NCI-H146 (cell line): ENCODE results near the gene TRMT44.
"Not testable (repeated sequence)": the region's sequence is repeated elsewhere in the genome, so short reads cannot be mapped to it uniquely, and the experiment has no call there.

ENCODE experiments used
- DNase-seq: peaks from one replicate; lab custom pipeline; 2025; lab: John Stamatoyannopoulos, UW

Gene TRMT44

DNA sequence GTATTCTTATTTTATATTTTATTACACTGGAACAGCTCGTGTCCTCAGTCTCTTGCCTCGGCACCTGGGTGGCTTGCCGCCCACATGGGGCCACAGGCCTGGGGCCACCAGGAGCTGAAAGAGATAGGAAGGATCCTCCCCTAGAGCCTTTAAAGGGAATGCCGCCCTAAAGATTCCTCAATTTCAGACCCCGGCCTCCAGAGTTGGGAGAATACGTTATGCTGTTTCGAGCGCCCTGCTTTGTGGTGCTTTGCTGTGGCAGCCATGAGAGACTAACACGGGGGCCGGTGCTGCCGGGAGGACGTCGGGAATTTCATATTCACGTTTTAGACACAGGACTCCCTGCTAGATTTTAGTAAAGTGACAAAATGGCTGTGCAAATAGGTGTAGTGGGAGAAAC is 33.3 kb upstream of the TRMT44 start:
- DNase-seq: no peak

DNA sequence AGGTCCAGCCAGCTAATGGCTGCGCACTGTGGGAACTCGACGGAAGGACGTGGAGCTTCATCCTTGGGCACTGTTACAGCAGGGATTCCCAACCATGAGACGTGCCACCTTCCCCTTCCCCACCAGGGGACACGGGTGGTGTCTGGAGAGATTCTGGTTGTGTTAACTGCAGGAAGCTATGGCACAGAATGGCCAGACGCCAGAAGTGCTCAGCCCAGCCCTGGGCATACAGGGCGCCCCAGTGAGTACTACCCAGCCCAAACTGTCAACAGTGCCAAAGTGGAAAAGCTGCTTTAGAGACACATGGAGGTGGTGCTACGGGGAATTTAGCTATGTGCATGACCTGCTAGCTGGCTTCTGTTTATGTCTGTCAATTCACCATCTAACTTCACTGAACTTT is 32.8 kb upstream of the TRMT44 start:
- DNase-seq: no peak

DNA sequence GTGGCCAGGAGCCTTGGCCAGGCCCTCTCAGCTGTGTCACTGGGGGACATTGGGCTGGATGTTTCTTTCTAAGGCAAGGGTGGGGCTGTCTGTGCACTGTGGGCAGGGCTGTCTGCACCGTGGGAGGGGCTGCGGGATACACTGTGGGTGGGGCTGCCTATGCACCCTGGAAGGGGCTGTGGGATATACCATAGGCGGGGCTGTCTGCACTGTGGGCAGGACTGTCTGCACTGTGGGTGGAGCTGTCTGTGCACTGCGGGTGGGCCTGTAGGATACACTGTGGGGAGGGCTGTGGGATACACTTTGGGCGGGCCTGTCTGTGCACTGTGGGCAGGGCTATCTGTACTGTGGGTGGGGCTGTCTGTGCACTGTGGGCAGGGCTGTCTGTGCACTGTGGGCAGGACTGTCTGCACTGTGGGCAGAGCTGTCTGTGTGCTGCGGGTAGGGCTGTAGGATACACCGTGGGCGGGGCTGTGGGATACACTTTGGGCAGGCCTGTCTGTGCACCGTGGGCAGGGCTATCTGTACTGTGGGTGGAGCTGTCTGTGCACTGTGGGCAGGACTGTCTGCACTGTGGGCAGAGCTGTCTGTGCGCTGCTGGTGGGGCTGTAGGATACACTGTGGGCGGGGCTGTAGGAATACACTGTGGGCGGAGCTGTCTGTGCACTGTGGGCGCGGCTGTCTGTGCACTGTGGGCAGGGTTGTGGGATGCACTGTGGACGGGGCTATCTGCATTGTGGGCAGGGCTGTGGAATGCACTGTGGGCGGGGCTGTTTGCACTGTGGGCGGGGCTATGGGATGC is 31.1 kb upstream of the TRMT44 start:
- DNase-seq: no peak

DNA sequence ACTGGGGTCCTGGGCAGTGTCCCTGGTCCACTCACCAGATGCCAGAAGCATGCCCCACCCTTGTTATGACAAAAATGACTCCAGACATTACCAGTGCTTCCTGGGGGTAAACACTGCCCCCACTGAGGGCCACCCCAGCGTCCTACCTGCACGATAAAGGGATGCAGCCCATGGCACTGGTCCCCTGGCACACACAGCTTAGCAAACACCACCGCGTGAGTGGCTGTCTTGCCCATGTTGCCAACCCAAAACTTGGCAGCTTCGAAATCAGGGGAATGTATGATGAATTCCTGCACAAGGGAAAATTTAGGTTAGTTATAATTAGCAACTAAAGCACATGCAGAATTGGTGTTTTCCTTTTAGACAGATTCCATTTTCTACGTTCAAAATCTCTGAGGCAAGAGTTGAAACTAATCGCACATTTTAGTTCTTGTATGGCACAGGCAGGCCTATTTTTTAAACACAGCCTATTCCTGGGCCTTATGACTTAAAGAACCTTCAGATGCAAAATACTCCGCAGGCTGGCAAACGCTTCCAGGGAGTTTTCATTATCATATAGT is 30.4 kb upstream of the TRMT44 start:
- DNase-seq: no peak

DNA sequence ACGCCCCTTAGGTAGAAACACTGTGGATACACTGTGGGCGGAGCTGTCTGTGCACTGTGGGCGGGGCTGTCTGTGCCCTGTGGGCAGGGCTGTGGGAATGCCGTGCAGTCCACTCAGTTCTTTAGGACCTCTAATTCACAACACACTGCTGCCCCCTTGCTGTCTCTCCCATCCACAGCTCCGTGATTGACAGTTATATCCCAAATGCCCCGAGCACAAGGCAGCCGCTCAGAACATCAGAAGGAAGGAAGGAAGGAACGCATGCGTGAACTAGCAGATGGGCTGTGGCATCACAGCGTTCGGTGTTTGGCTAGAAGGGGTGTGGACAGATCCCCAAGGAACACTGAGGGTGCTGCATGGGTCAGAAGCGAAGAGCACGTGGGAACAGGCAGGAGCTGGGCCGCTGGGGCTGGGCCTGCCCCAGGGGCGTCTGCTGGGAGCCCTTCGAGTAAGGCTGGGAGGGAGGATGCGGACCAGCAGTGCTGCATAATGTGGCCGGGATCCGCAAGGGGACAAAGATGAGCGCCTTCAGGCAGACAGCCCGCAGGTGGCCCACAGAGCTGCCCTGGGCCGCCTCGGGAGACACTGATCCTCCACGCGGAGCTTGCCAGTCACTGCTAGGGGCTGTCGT is 29.8 kb upstream of the TRMT44 start:
- peak; percentile 52 for DNase-seq

DNA sequence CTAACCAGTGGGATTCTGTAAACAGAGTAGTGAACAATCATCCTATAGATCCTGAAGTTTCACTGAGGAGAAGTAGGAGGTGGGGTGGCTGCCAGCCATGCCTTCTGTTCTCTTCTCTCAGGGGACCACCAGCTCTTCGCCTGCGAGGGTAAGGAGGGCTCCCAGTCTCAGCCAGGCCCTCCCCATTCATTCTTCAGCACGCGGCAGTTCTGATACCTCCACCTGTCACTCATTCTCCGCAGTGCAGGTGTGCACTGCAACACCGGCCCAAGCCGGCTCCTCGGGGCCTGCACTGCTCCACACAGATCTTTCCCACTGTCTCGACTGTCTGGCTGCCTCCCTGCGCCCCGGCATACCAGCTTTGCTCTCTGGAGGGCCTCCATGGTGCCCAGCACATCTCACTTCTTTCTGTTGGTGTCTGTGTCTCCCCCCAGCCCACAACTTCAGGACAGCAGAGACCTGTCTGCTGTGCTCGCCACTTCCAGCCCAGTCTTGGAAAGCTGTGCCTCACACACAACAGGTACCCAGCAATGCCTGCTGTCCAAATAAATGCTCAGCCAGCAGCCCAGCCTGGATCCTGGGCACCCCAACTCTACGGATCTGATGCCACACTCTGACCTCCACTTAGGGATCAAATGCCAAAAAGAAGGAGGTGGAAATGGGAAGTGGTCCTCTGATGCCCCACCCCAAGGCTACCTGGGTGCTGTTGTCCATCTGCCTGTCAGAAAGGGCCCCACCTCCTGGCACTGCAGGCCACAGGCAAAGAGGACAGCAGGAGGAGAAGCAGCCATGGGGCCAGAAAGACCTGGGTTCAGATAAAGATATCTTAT is 29.0 kb upstream of the TRMT44 start:
- DNase-seq: no peak

DNA sequence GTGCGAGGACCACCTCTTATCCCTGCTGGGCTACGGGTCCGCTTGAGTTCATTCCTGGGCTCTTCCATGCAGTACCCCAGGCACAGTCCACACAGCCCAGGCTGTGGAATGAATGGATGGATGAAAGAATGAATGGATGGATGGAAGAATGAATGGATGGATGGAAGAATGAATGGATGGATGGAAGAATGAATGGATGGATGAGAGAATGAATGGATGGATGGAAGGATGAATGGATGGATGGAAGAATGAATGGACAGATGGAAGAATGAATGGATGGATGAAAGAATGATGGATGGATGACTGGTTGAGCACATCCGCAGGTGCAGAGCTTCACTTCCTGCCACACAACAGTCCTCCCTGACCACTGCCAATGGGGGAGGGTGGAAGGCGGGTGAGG is 28.3 kb upstream of the TRMT44 start:
- no peak for DNase-seq

DNA sequence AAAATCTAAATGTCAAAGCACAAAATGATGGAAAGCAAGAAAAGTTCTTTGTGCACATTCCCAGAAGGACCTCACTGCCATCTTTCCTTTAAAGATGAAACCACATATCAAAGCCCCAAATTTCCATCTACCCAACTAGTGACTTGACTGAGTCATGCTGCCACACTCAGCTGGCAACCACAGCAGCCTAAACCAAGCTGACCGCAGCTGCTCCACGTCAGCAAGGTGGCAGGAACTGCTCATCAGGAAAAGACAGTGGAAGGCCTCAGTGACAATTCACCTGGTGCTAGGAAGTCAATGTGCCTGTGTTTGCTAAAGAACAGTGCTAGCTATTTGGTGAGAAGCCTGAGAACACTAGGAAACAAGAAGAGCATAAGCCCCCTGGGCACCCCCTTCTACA is 26.2 kb upstream of the TRMT44 start:
- no peak for DNase-seq

DNA sequence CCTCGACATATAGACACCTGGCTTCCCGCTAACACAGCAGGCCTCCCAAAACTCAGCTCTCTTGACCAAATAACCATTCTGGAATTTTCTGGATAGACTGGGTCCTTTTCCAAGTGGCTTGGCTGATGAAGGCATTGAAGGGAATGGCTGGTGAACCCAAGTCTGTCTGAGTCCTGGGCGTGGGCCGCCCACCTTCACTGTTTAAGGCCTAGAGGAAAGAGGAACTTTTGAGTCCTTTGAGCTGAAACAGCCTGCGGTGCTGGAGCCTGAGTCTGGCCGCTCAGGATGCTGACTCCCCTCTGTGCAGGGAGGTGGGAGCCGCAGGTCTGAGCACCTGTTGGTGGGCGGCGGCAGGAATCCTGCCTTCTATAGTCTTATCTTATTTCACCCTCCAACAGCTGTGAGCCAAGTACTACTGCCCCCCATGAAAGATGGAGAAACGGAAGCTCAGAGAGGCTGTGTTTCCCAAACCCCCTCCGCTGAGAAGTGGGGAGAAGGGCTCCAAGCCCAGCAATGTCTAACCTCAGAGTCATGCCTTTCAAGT is 23.4 kb upstream of the TRMT44 start:
- DNase-seq: no peak

DNA sequence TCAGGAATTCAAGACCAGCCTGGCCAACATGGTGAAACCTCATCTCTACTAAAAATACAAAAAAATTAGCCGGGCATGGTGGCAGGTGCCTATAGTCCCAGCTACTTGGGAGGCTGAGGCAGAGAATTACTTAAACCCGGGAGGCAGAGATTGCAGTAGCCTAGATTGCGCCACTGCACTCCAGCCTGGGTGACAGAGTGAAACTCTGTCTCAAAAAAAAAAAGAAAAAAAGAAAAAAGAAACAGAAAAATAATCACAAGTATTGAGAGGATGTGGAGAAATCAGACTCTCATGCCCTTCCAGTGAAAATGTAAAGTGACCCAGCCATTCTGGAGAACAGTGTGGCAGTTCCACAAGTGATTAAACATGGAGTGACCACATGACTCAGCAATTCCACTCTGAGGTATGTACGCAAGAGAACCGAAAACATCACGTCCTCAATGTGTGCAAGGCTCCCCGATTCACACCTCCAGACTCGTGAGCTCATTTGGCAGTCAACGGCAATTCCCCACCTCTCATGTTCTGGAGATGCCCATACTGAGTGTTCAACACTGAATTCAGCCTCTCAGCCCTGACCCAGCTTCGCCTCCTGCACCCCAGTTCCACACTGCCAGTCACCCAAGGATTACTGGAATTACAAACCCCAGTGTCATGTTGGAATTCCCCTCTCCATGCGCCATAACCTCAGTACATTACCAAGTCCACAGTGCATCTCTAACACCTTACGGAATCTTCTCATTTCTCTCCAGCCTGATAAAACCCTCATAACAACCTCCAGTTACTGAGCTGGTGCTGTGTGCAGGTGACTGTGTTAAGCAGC is 21.1 kb upstream of the TRMT44 start:
- no peak for DNase-seq

DNA sequence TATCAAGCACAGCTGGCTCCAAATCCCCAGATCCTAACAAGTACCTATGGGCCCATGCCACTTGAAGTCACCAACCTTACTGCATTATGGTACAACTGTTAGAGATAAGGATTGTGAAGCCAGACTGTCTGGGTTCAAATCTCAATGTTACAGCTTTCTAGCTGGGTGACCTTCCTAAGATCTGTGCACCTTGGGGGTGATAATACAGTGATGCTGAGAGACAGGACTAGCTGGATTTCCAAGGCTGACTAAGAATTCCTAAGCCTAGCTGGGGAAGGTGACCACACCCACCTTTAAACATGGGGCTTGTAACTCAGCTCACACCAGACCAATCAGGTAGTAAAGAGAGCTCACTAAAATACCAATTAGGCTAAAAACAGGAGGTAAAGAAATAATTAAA is 20.4 kb upstream of the TRMT44 start:
- DNase-seq: not testable (repeated sequence)

DNA sequence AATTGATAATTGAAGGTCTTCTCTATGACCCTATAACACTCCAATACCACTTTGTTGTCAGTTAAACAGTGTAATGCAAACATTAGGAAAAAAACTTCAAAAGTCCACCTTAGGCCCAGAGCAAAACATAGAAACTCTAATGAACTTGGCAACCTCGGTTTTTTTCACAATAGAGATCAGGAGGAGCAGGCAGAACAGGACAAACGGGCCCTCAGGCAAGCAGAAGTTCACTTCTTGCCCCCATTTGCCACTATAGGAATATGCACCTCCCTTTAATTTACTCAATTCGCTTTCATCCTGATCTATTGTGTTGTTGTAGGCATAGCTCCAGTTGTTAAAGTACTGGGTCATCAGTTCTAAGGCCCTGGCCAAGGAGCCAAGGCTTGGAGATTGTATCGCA is 18.2 kb upstream of the TRMT44 start:
- DNase-seq: no peak

DNA sequence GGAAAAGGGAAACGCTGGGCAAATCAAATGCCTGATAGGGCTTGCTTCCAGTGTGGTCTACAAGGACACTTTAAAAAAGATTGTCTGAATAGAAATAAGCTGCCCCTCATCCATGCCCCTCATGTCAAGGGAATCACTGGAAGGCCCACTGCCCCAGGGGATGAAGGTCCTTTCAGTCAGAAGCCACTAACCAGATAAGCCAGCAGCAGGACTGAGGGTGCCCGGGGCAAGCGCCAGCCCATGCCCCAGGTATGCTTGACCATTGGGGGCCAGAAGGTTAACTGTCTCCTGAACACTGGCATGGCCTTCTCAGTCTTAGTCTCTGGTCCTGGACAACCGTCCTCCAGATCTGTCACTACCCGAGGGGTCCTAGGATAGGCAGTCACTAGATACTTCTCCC is 17.8 kb upstream of the TRMT44 start:
- no peak for DNase-seq

DNA sequence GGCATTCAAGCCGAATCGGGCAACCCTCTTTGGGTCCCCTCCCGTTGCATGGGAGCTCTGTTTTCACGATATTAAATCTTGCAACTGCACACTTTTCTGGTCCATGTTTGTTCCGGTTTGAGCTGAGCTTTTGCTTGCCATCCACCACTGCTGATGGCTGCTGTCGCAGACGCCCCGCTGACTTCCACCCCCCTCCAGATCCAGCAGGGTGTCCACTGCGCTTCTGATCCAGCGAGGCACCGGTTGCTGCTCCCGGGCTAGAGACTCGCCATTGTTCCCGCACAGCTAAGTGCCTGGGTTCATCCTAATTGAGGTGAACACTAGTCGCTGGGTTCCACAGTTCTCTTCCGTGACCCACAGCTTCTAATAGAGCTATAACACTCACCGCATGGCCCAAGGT is 13.3 kb upstream of the TRMT44 start:
- DNase-seq: peak; percentile 41

DNA sequence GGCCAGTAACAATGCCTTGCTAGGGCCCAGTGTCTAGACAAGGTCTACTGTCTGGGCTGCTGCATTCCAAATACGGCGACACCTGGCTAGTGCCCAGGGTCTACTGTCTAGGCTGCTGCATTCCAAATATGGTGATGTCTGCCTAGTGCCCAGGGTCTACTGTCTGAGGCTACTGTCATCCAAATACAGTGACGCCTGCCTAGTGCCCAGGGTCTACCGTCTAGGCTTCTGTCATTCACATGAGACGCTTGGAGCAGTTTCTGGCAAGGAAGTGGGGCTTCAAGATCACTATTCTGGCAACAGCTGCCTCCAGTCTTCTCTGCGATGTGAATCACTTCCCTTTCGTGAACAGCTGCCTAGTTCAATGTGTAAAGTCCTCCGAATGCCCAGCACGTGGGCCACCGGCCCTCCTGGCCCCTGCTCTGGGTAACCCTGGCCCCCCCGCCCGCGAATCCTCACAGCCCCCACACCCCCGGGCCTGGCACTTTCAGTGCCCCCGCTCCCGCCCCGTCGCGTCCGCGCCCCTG is 12.8 kb upstream of the TRMT44 start:
- DNase-seq: peak; percentile 45

DNA sequence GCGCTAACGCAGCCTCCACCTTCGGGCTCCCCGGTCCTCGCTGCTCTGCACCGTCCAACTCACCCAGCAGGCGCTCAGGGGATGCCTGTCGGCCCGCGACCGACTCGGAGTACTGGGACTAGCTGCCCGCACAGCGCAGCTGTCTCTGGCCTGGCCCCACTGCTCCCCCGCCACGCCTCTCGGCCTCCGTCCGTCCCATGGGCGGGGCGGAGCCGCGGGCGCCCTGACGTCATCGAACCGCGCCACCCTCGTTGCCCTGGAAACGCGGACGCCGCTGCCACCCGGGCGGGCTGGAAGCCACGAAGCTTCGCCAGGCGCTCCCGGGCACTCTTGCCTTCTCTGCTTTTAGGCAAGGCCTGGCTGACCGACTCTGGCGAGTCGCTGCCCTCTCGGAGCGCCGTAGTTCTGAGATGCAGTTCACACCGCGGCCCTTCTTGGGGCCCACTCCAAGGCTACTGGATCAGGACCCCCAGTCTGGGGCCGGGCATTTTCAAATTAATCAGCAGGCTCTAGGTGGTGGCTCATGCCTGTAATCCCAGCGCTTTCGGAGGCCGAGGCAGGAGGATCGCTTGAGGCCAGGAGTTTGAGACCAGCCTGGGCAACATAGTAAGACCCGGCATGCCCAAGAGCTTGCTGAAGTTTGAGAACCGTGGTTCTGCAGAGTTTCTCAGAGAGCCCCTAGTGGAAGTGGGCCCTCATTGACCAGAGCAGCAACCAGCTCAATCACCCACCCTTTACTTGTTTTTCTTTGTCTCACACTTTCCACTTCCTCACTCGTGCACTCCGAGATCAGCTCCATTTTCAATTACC is 12.1 kb upstream of the TRMT44 start:
- peak; percentile 84 for DNase-seq

DNA sequence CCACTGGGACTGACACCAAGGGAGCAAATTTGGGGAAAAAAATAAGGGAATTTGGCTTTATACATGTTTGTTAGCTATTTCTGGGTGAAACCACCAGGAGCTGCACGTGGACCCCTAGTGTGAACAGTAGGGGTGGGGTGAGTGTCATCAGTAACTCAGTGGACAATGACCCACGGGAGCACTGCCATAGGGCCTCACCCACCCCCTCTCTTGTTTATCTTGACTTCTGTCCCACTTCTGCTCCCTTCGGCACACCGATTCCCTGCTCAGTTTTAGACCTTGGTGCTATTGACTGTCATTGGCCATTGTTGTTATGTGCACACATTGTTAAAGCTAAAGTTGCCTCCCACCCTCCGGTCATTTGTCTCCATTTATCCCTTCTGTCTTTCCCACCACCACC is 9.0 kb upstream of the TRMT44 start:
- DNase-seq: no peak

DNA sequence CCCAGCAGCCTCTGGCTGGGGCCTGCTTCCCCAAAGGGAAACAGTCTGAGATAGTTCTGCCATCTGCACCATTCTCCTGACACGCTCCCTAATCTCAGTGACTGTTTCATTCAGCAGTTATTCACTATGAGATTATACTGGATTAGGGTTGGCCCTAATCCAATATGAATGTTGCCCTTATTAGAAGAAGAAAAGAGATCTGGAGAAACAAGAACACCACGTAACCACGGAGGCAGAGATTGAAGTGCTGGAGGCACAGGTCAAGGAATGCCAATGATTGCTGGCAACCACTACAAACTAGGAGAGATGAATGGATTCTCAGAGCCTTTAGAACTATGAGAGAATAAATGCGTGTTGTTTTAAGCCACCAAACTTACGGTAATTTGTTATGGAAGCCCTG is 7.4 kb upstream of the TRMT44 start:
- DNase-seq: no peak

DNA sequence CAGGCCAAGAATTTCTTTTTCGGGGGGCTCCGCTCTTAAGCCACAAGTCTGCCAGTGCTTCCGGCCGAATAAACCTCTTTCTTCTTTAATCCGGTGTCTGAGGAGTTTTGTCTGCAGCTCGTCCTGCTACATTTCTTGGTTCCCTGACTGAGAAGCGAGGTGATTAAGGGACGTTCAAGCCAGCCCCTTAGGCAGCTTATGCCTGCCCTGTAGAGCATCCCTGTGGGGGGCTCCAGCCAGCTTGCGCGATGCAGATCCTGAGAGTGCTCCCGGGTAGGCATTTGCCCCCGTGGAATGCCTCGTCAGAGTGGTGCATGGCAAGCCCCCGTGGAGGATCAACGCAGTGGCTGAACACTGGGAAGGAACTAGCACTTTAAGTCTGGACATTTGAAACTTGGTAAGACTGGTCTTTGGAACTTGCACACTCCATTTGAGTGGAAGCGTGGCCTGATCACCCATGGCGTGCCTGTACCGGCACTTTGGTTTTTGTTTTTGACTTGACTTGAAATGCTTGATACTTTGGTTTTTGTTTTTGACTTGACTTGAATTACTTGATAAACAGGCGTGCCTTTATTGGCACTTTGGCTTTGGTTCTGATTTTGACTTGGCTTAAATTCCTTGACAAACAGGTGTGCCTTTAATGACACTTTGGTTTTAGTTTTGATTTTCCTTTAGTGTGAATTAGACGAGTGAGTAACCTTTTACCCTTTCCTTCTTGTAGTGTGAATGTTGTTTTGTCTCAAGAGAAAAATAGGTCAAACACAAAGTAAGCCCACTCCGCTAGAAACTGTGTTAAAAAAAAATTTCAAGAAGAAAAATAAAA is 6.1 kb upstream of the TRMT44 start:
- DNase-seq: no peak
